Immature natural killer cell (primary cell): ENCODE measurements around the gene TAF11. TPM values are rescaled to one million over a fixed set of nuclear protein-coding genes. Genes with fewer than 3 reads are reported as not detected.
"Not testable (repeated sequence)": the region's sequence is repeated elsewhere in the genome, so short reads cannot be mapped to it uniquely, and the experiment has no call there.

Experiments
- DNase-seq, 3 donors: peaks; one replicate each; pipeline ENCODE4 v3.0.0; 2022; ENCODE audit warnings: mixed read lengths in 1 of 3
- H3K27ac Mint-ChIP-seq, 6 donors: one replicate each; pipeline ENCODE4 v1.8.0; 2020; ENCODE audit warnings: mixed read lengths in 6 of 6, mild to moderate bottlenecking in 5 of 6, inconsistent platforms in 4 of 6, moderate library complexity in 3 of 6
- H3K27me3 Mint-ChIP-seq, 3 donors: one replicate each; pipeline ENCODE4 v1.8.0; 2020 to 2021; ENCODE audit warnings: low read depth in 3 of 3, mild to moderate bottlenecking in 3 of 3, mixed read lengths in 3 of 3, moderate library complexity in 3 of 3, inconsistent platforms in 1 of 3
- H3K36me3 Mint-ChIP-seq, 3 donors: one replicate each; pipeline ENCODE4 v1.8.0; 2020; ENCODE audit warnings: mixed read lengths in 3 of 3, inconsistent platforms in 2 of 3, mild to moderate bottlenecking in 2 of 3
- H3K4me1 Mint-ChIP-seq, 2 donors: one replicate each; pipeline ENCODE4 v1.8.0; 2020; ENCODE audit warnings: inconsistent platforms in 2 of 2, mild to moderate bottlenecking in 2 of 2, mixed read lengths in 2 of 2, moderate library complexity in 1 of 2
- H3K4me3 Mint-ChIP-seq, 5 donors: one replicate each; pipeline ENCODE4 v1.8.0; 2020; ENCODE audit warnings: mild to moderate bottlenecking in 5 of 5, mixed read lengths in 5 of 5, inconsistent platforms in 3 of 5, moderate library complexity in 3 of 5
- H3K9me3 Mint-ChIP-seq, 6 donors: one replicate each; pipeline ENCODE4 v1.8.0; 2020; ENCODE audit warnings: mild to moderate bottlenecking in 6 of 6, mixed read lengths in 6 of 6, inconsistent platforms in 4 of 6, moderate library complexity in 3 of 6
- polyA plus RNA-seq, 3 donors: library from polyadenylated mRNA; unstranded; fragments of 300-500 nt; fragmentation: Illumina TruSeq; gene quantifications; one replicate each; pipeline ENCODE4 v1.2.3, GENCODE V29; 2021

TAF11 gene
- polyA plus RNA-seq, 3 donors from 2014 or later, result 15.8 to 20.5 (median 20.4) TPM

- H3K9me3 Mint-ChIP-seq, result no peaks in the 10 kb centered on the region
- H3K27ac Mint-ChIP-seq, result no peak overlapping the region
- peaks cover 0 to under 1% (median 0%) of the 10 kb centered on the region in 3 donors for H3K27me3 Mint-ChIP-seq
- no peaks in the 10 kb centered on the region for H3K36me3 Mint-ChIP-seq
- H3K4me1 Mint-ChIP-seq, result peaks cover 15 to 18% of the 10 kb centered on the region in 2 donors
- no peak for DNase-seq
- no peak overlapping the region for H3K4me3 Mint-ChIP-seq
These were observed 29.9 kb upstream of the TAF11 start for GRCh38 chr6:34917626-34918285.

GRCh38 chr6:34916348-34916967 lies 28.6 kb upstream of the TAF11 start:
- no peak overlapping the region for H3K4me3 Mint-ChIP-seq
- no peak overlapping the region for H3K27ac Mint-ChIP-seq
- no peaks in the 10 kb centered on the region for H3K9me3 Mint-ChIP-seq
- no peaks in the 10 kb centered on the region for H3K27me3 Mint-ChIP-seq
- no peaks in the 10 kb centered on the region for H3K36me3 Mint-ChIP-seq
- peaks cover 28 to 31% of the 10 kb centered on the region in 2 donors for H3K4me1 Mint-ChIP-seq
- no peak for DNase-seq

GRCh38 chr6:34914358-34914757 lies 26.5 kb upstream of the TAF11 start:
- no peak overlapping the region for H3K27ac Mint-ChIP-seq
- no peak for DNase-seq
- peaks cover 0 to 2% (median 0%) of the 10 kb centered on the region in 3 donors for H3K36me3 Mint-ChIP-seq
- peaks cover 0 to 4% (median 0%) of the 10 kb centered on the region in 3 donors for H3K27me3 Mint-ChIP-seq
- no peaks in the 10 kb centered on the region for H3K9me3 Mint-ChIP-seq
- H3K4me1 Mint-ChIP-seq, result peaks cover 28 to 45% of the 10 kb centered on the region in 2 donors
- H3K4me3 Mint-ChIP-seq, result no peak overlapping the region

GRCh38 chr6:34912715-34913464 lies 25.0 kb upstream of the TAF11 start:
- peaks cover 0 to 3% (median 0%) of the 10 kb centered on the region in 3 donors for H3K36me3 Mint-ChIP-seq
- H3K27me3 Mint-ChIP-seq, result peaks cover 0 to 4% (median 3%) of the 10 kb centered on the region in 3 donors
- H3K4me3 Mint-ChIP-seq, result peak overlapping the region; percentile 9 to 80 (median 59)
- peaks cover 24 to 41% of the 10 kb centered on the region in 2 donors for H3K4me1 Mint-ChIP-seq
- H3K9me3 Mint-ChIP-seq, result no peaks in the 10 kb centered on the region
- DNase-seq, result peak; percentile 14 to 40 (median 32)
- H3K27ac Mint-ChIP-seq, result peak overlapping the region in 5 of 6 donors; percentile 2 to 70 (median 25)

GRCh38 chr6:34911822-34912221 lies 24.0 kb upstream of the TAF11 start:
- H3K4me1 Mint-ChIP-seq, result peaks cover 22 to 37% of the 10 kb centered on the region in 2 donors
- H3K9me3 Mint-ChIP-seq, result no peaks in the 10 kb centered on the region
- no peak for DNase-seq
- H3K36me3 Mint-ChIP-seq, result peaks cover 0 to 3% (median 0%) of the 10 kb centered on the region in 3 donors
- H3K4me3 Mint-ChIP-seq, result peak overlapping the region in 1 of 5 donors; percentile 30
- no peak overlapping the region for H3K27ac Mint-ChIP-seq
- H3K27me3 Mint-ChIP-seq, result peaks cover 0 to 4% (median 3%) of the 10 kb centered on the region in 3 donors

- peak overlapping the region in 2 of 6 donors; percentile 6 to 75 for H3K27ac Mint-ChIP-seq
- no peaks in the 10 kb centered on the region for H3K9me3 Mint-ChIP-seq
- peaks cover 0 to 11% (median 0%) of the 10 kb centered on the region in 3 donors for H3K36me3 Mint-ChIP-seq
- H3K4me3 Mint-ChIP-seq, result no peak overlapping the region
- H3K27me3 Mint-ChIP-seq, result peaks cover 0 to 4% (median 3%) of the 10 kb centered on the region in 3 donors
- peaks cover 38 to 57% of the 10 kb centered on the region in 2 donors for H3K4me1 Mint-ChIP-seq
- DNase-seq, result no peak
These were observed 21.6 kb upstream of the TAF11 start for GRCh38 chr6:34909320-34909883.

- H3K4me3 Mint-ChIP-seq, result peak overlapping the region in 1 of 5 donors; percentile 8
- peaks cover 35 to 51% of the 10 kb centered on the region in 2 donors for H3K4me1 Mint-ChIP-seq
- peaks cover 0 to 11% (median 0%) of the 10 kb centered on the region in 3 donors for H3K36me3 Mint-ChIP-seq
- H3K27me3 Mint-ChIP-seq, result peaks cover 0 to 4% (median 3%) of the 10 kb centered on the region in 3 donors
- H3K9me3 Mint-ChIP-seq, result no peaks in the 10 kb centered on the region
- DNase-seq, result no peak
- no peak overlapping the region for H3K27ac Mint-ChIP-seq
These were observed 20.4 kb upstream of the TAF11 start for GRCh38 chr6:34908194-34908593.

GRCh38 chr6:34906826-34907225 lies 19.0 kb upstream of the TAF11 start:
- H3K27me3 Mint-ChIP-seq, result peaks cover 0 to 4% (median 3%) of the 10 kb centered on the region in 3 donors

GRCh38 chr6:34904990-34905613 lies 17.3 kb upstream of the TAF11 start:
- no peaks in the 10 kb centered on the region for H3K9me3 Mint-ChIP-seq
- H3K4me3 Mint-ChIP-seq, result peak overlapping the region in 4 of 5 donors; percentile 22 to 54 (median 28)
- peaks cover 0 to 3% (median 1%) of the 10 kb centered on the region in 3 donors for H3K27me3 Mint-ChIP-seq
- peaks cover 17 to 27% of the 10 kb centered on the region in 2 donors for H3K4me1 Mint-ChIP-seq
- peaks cover 0 to 11% (median 0%) of the 10 kb centered on the region in 3 donors for H3K36me3 Mint-ChIP-seq
- no peak for DNase-seq
- H3K27ac Mint-ChIP-seq, result peak overlapping the region in 5 of 6 donors; percentile 21 to 49 (median 41)

More at GRCh38 chr6:34906826-34907225, 19.0 kb upstream of the TAF11 start:
- no peak for DNase-seq
- Mint-ChIP-seq H3K4me1 (peaks cover 21 to 38% of the 10 kb centered on the region in 2 donors), H3K27ac (no peak overlapping the region), H3K36me3 (peaks cover 0 to 11% (median 0%) of the 10 kb centered on the region in 3 donors), H3K9me3 (no peaks in the 10 kb centered on the region), H3K4me3 (no peak overlapping the region)

- no peak overlapping the region for H3K4me3 Mint-ChIP-seq
- no peaks in the 10 kb centered on the region for H3K9me3 Mint-ChIP-seq
- peaks cover 17 to 19% of the 10 kb centered on the region in 2 donors for H3K4me1 Mint-ChIP-seq
- DNase-seq, result no peak
- H3K36me3 Mint-ChIP-seq, result peaks cover 0 to 8% (median 0%) of the 10 kb centered on the region in 3 donors
- H3K27ac Mint-ChIP-seq, result peak overlapping the region in 1 of 6 donors; percentile 22
- no peaks in the 10 kb centered on the region for H3K27me3 Mint-ChIP-seq
These were observed 14.1 kb upstream of the TAF11 start for GRCh38 chr6:34901930-34902329.

- H3K4me1 Mint-ChIP-seq, result peaks cover 10 to 11% of the 10 kb centered on the region in 2 donors
These were observed 12.6 kb upstream of the TAF11 start for GRCh38 chr6:34900321-34901031.

GRCh38 chr6:34899748-34900147 lies 11.9 kb upstream of the TAF11 start:
- not testable (repeated sequence) for H3K9me3 Mint-ChIP-seq, H3K27me3 Mint-ChIP-seq, H3K27ac Mint-ChIP-seq

More at GRCh38 chr6:34900321-34901031, 12.6 kb upstream of the TAF11 start:
- DNase-seq, result no peak
- no peak overlapping the region for H3K27ac Mint-ChIP-seq
- no peak overlapping the region for H3K4me3 Mint-ChIP-seq
- H3K27me3 Mint-ChIP-seq, result no peaks in the 10 kb centered on the region
- H3K36me3 Mint-ChIP-seq, result peaks cover 0 to 4% (median 0%) of the 10 kb centered on the region in 3 donors
- no peaks in the 10 kb centered on the region for H3K9me3 Mint-ChIP-seq

More at GRCh38 chr6:34899748-34900147, 11.9 kb upstream of the TAF11 start:
- H3K4me3 Mint-ChIP-seq, H3K4me1 Mint-ChIP-seq, H3K36me3 Mint-ChIP-seq, DNase-seq: not testable (repeated sequence)
